ENCODE data around the gene KMT5C.

Gene KMT5C

DNA sequence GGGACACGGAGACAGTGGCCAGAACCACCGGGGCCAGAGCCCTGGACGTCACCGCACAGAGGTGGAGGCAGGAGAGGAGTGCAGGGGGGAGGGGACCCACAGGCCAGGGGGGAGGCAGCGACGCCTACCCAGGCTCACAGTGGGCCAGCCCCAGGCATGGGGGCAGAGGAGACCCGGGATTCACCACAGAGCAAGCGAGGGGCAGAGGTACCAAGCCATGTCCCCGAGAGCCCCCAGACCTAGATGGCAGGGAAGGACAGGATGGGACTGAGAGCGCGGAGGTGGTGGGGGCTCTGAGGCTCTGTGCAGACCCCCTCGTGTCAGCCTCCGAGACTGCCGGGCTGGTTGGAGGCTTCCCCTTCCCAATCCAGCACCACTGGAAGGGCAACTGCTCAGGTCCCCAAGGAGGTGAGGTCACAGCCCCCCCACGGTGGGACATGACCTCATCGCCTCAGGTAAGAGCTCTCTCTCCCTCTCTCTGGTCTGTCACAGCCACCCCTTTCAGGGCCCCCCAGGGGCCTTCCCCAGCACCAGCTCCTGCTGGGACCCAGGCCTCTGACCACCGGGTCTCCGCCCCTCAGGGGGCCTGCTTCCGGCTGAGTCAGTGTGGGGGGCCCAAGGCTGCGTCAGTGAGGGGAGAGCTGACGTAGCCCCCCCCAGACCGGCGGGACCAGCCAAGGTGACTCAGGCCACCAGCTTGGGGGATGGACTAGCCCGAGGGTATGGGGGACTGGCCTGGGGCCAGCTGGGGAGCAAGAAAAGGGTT is 32.8 kb downstream of the KMT5C start (continued):
- TF ChIP-seq ZNF549 (tag by site-specific recombination; IDR thresholded peaks at IDR 0.05) = no peak
- TF ChIP-seq ZNF350 (tag by site-specific recombination; IDR thresholded peaks at IDR 0.05) = no peak
- TF ChIP-seq, protein P1, sequence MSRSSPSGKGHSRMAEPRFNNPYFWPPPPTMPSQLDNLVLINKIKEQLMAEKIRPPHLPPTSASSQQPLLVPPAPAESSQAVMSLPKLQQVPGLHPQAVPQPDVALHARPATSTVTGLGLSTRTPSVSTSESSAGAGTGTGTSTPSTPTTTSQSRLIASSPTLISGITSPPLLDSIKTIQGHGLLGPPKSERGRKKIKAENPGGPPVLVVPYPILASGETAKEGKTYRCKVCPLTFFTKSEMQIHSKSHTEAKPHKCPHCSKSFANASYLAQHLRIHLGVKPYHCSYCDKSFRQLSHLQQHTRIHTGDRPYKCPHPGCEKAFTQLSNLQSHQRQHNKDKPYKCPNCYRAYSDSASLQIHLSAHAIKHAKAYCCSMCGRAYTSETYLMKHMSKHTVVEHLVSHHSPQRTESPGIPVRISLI (tag by site-specific recombination; IDR thresholded peaks at IDR 0.05) = no peak
- no peak for TF ChIP-seq GLI2 (tag by site-specific recombination; IDR thresholded peaks at IDR 0.05; ENCODE audit: borderline replicate concordance, low read depth)
- no peak for TF ChIP-seq OSR2 (tag by site-specific recombination; IDR thresholded peaks at IDR 0.05)
- TF ChIP-seq, protein P2, sequence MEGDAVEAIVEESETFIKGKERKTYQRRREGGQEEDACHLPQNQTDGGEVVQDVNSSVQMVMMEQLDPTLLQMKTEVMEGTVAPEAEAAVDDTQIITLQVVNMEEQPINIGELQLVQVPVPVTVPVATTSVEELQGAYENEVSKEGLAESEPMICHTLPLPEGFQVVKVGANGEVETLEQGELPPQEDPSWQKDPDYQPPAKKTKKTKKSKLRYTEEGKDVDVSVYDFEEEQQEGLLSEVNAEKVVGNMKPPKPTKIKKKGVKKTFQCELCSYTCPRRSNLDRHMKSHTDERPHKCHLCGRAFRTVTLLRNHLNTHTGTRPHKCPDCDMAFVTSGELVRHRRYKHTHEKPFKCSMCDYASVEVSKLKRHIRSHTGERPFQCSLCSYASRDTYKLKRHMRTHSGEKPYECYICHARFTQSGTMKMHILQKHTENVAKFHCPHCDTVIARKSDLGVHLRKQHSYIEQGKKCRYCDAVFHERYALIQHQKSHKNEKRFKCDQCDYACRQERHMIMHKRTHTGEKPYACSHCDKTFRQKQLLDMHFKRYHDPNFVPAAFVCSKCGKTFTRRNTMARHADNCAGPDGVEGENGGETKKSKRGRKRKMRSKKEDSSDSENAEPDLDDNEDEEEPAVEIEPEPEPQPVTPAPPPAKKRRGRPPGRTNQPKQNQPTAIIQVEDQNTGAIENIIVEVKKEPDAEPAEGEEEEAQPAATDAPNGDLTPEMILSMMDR (tag by site-specific recombination; IDR thresholded peaks at IDR 0.05) = no peak
- no peak for TF ChIP-seq ZNF311 (tag by site-specific recombination; IDR thresholded peaks at IDR 0.05; ENCODE audit: borderline replicate concordance)
- no peak for TF ChIP-seq ZNF292 (tag by site-specific recombination; IDR thresholded peaks at IDR 0.05; ENCODE audit: borderline replicate concordance, low read depth)
- no peak for TF ChIP-seq ZSCAN16 (tag by site-specific recombination; IDR thresholded peaks at IDR 0.05)
- no peak for TF ChIP-seq MYNN (tag by site-specific recombination; IDR thresholded peaks at IDR 0.05; ENCODE audit: borderline replicate concordance)
- TF ChIP-seq ZNF843 (tag by site-specific recombination; IDR thresholded peaks at IDR 0.05) = no peak
- peak; percentile 99 for TF ChIP-seq GLIS1 (tag by site-specific recombination; IDR thresholded peaks at IDR 0.05)
- TF ChIP-seq ZNF112 (tag by site-specific recombination; IDR thresholded peaks at IDR 0.05) = no peak
- TF ChIP-seq HOXD13 (CRISPR knock-in tag; IDR thresholded peaks at IDR 0.05; ENCODE audit: borderline replicate concordance) = no peak
- no peak for TF ChIP-seq OVOL3 (tag by site-specific recombination; IDR thresholded peaks at IDR 0.05)
- no peak for TF ChIP-seq FEZF1 (tag by site-specific recombination; IDR thresholded peaks at IDR 0.05)
- TF ChIP-seq ZNF660 (tag by site-specific recombination; IDR thresholded peaks at IDR 0.05) = no peak
- no peak for TF ChIP-seq ZNF654 (tag by site-specific recombination; IDR thresholded peaks at IDR 0.05; ENCODE audit: low read depth)
- TF ChIP-seq ZNF24 (tag by site-specific recombination; IDR thresholded peaks at IDR 0.05) = 0 out of 2 replicates have a peak, but pooled peaks have one; percentile 18
- TF ChIP-seq, protein P3, sequence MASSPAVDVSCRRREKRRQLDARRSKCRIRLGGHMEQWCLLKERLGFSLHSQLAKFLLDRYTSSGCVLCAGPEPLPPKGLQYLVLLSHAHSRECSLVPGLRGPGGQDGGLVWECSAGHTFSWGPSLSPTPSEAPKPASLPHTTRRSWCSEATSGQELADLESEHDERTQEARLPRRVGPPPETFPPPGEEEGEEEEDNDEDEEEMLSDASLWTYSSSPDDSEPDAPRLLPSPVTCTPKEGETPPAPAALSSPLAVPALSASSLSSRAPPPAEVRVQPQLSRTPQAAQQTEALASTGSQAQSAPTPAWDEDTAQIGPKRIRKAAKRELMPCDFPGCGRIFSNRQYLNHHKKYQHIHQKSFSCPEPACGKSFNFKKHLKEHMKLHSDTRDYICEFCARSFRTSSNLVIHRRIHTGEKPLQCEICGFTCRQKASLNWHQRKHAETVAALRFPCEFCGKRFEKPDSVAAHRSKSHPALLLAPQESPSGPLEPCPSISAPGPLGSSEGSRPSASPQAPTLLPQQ (tag by site-specific recombination; IDR thresholded peaks at IDR 0.05) = peak; percentile 55
- no peak for TF ChIP-seq ZNF404 (tag by site-specific recombination; IDR thresholded peaks at IDR 0.05)
- no peak for TF ChIP-seq KLF7 (tag by site-specific recombination; IDR thresholded peaks at IDR 0.05; ENCODE audit: borderline replicate concordance)
- TF ChIP-seq ZNF266 (tag by site-specific recombination; IDR thresholded peaks at IDR 0.05; ENCODE audit: low read depth) = no peak
- TF ChIP-seq, protein P4, sequence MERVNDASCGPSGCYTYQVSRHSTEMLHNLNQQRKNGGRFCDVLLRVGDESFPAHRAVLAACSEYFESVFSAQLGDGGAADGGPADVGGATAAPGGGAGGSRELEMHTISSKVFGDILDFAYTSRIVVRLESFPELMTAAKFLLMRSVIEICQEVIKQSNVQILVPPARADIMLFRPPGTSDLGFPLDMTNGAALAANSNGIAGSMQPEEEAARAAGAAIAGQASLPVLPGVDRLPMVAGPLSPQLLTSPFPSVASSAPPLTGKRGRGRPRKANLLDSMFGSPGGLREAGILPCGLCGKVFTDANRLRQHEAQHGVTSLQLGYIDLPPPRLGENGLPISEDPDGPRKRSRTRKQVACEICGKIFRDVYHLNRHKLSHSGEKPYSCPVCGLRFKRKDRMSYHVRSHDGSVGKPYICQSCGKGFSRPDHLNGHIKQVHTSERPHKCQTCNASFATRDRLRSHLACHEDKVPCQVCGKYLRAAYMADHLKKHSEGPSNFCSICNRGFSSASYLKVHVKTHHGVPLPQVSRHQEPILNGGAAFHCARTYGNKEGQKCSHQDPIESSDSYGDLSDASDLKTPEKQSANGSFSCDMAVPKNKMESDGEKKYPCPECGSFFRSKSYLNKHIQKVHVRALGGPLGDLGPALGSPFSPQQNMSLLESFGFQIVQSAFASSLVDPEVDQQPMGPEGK (tag by site-specific recombination; IDR thresholded peaks at IDR 0.05) = peak; percentile 62
- TF ChIP-seq, protein P5, sequence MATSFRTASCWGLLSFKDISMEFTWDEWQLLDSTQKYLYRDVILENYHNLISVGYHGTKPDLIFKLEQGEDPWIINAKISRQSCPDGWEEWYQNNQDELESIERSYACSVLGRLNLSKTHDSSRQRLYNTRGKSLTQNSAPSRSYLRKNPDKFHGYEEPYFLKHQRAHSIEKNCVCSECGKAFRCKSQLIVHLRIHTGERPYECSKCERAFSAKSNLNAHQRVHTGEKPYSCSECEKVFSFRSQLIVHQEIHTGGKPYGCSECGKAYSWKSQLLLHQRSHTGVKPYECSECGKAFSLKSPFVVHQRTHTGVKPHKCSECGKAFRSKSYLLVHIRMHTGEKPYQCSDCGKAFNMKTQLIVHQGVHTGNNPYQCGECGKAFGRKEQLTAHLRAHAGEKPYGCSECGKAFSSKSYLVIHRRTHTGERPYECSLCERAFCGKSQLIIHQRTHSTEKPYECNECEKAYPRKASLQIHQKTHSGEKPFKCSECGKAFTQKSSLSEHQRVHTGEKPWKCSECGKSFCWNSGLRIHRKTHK (tag by site-specific recombination; IDR thresholded peaks at IDR 0.05) = no peak
- TF ChIP-seq GLIS2 (tag by site-specific recombination; IDR thresholded peaks at IDR 0.05) = peak; percentile 85
- TF ChIP-seq ZNF223 (tag by site-specific recombination; IDR thresholded peaks at IDR 0.05) = no peak
- TF ChIP-seq BCL11B (tag by site-specific recombination; IDR thresholded peaks at IDR 0.05; ENCODE audit: low read depth) = no peak
- TF ChIP-seq KLF1 (tag by site-specific recombination; IDR thresholded peaks at IDR 0.05) = no peak
- no peak for TF ChIP-seq ZNF768 (tag by site-specific recombination; IDR thresholded peaks at IDR 0.05)
- no peak for TF ChIP-seq GFI1B (tag by site-specific recombination; IDR thresholded peaks at IDR 0.05)
- TF ChIP-seq ZNF658 (tag by site-specific recombination; IDR thresholded peaks at IDR 0.05) = no peak
- TF ChIP-seq REPIN1 (tag by site-specific recombination; IDR thresholded peaks at IDR 0.05; ENCODE audit: low read depth) = no peak
